A673 (cell line): ENCODE measurements around the gene HERC2. TPM values are rescaled to one million over a fixed set of nuclear protein-coding genes. Genes with fewer than 3 reads are reported as not detected.

Experiments used
- BruUV-seq: library from RNA; stranded (reverse); fragments of 400-500 nt; replicated peaks from 2 replicates; lab custom pipeline; 2021; lab: Mats Ljungman, UMichigan
- CTCF ChIA-PET: fragments of 300-600 bp; sonication (Branson Sonifier 250); formaldehyde crosslinking; loops from one replicate; lab custom pipeline; 2022; ENCODE audit warnings: antibody characterized with exemption; lab: Charles Lee
- POLR2A ChIA-PET: fragments of 300-600 bp; sonication (Branson Sonifier 250); formaldehyde crosslinking; loops from one replicate; lab custom pipeline; 2022; ENCODE audit warnings: antibody characterized with exemption; ENCODE audit not compliant: low non-redundant PET; lab: Charles Lee
- DNase-seq: peaks from one replicate; pipeline ENCODE4 v3.0.0-alpha.2; 2015; ENCODE audit warnings: low spot score
- H3K27ac ChIP-seq: fragments of 200-600 bp; sonication (generic); 2 replicates; pipeline ENCODE4 v1.5.1; 2016; ENCODE audit warnings: mixed run types, low read depth, mild to moderate bottlenecking, mixed read lengths, antibody characterized with exemption, low read length; ENCODE audit not compliant: poor library complexity, severe bottlenecking
- H3K27me3 ChIP-seq: fragments of 200-600 bp; sonication (generic); replicated peaks from 2 replicates; pipeline ENCODE4 v1.6.1; 2017; ENCODE audit warnings: mixed run types, low read depth, mild to moderate bottlenecking, mixed read lengths, antibody characterized with exemption, low read length; ENCODE audit not compliant: insufficient read depth, poor library complexity
- H3K36me3 ChIP-seq: fragments of 200-600 bp; sonication (generic); 2 replicates; pipeline ENCODE4 v1.6.1; 2016; ENCODE audit warnings: mixed run types, mild to moderate bottlenecking, mixed read lengths, antibody characterized with exemption, low read length; ENCODE audit not compliant: insufficient read depth, poor library complexity, severe bottlenecking
- H3K4me1 ChIP-seq: fragments of 200-600 bp; sonication (generic); 2 replicates; pipeline ENCODE4 v1.6.1; 2017; ENCODE audit warnings: mixed run types, mild to moderate bottlenecking, mixed read lengths, antibody characterized with exemption, low read length; ENCODE audit not compliant: insufficient read depth, poor library complexity, severe bottlenecking
- H3K4me3 ChIP-seq: fragments of 200-600 bp; sonication (generic); 2 replicates; pipeline ENCODE4 v1.5.1; 2016; ENCODE audit warnings: low read depth, mixed run types, mild to moderate bottlenecking, mixed read lengths, low read length; ENCODE audit not compliant: poor library complexity, severe bottlenecking
- H3K9me3 ChIP-seq: fragments of 200-600 bp; sonication (generic); 2 replicates; pipeline ENCODE4 v1.6.1; 2016; ENCODE audit warnings: mixed run types, low read depth, mild to moderate bottlenecking, mixed read lengths, antibody characterized with exemption, low read length; ENCODE audit not compliant: poor library complexity, severe bottlenecking
- EZH2 ChIP-seq: fragments of 200-600 bp; sonication (generic); IDR thresholded peaks from 2 replicates; pipeline ENCODE4 v1.6.1; 2017; ENCODE audit warnings: borderline replicate concordance, low read depth, mild to moderate bottlenecking, mixed read lengths, antibody characterized with exemption, low read length; ENCODE audit not compliant: poor library complexity, severe bottlenecking
- intact Hi-C: fragments of 100-400 bp; cut with micrococcal nuclease; formaldehyde crosslinking; loops from one replicate; pipeline ENCODE4 v1.10.0; 2022; ENCODE audit not compliant: unreplicated experiment
- total RNA-seq: library from RNA; stranded (reverse); gene quantifications from 2 replicates; pipeline ENCODE4 v1.2.3, GENCODE V29; 2021
- TF ChIP-seq, protein P1 (sequence below): fragments of 300-800, 200-600 bp; sonication (generic); conservative IDR thresholded peaks from 2 replicates; pipeline ENCODE4 v1.5.1; 2017; ENCODE audit warnings: low read depth, mild to moderate bottlenecking, antibody characterized with exemption, low read length, moderate library complexity, mixed read lengths

HERC2 gene
- total RNA-seq, 1 experiment from 2014 or later: 86.1 TPM

DNA sequence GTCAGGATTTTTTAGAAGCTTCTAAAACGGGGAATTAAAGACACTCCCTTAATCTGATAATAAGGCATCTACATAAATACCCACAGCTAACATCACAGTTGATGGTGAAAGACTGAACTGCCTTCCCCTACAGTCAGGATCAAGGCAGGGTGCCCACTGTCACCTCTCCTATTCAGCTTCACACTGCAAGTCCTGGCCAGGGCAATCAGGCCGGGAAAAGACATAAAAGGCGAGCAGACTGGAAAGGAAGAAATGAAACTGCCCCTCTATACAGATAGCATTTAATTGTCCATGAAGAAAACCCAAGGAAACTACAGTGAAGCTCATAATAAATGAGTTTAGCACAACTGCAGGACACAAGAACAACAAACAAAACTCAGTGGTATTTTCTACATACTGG, 61.7 kb downstream of the HERC2 start:
- intact Hi-C loops: no loop called here
- Histone ChIP-seq H3K36me3 (peaks cover 22% of the 10 kb centered on the region), H3K4me3 (no peak overlapping the region), H3K4me1 (no peaks in the 10 kb centered on the region), H3K27ac (no peak overlapping the region), H3K9me3 (no peaks in the 10 kb centered on the region), H3K27me3 (no peaks in the 10 kb centered on the region)
- ChIA-PET POLR2A (no interaction called here), CTCF (no interaction called here)
- no peak for DNase-seq
- BruUV-seq: no TSS peak
- TF ChIP-seq EZH2: no peak
- TF ChIP-seq, protein P1, sequence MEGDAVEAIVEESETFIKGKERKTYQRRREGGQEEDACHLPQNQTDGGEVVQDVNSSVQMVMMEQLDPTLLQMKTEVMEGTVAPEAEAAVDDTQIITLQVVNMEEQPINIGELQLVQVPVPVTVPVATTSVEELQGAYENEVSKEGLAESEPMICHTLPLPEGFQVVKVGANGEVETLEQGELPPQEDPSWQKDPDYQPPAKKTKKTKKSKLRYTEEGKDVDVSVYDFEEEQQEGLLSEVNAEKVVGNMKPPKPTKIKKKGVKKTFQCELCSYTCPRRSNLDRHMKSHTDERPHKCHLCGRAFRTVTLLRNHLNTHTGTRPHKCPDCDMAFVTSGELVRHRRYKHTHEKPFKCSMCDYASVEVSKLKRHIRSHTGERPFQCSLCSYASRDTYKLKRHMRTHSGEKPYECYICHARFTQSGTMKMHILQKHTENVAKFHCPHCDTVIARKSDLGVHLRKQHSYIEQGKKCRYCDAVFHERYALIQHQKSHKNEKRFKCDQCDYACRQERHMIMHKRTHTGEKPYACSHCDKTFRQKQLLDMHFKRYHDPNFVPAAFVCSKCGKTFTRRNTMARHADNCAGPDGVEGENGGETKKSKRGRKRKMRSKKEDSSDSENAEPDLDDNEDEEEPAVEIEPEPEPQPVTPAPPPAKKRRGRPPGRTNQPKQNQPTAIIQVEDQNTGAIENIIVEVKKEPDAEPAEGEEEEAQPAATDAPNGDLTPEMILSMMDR: no peak

DNA sequence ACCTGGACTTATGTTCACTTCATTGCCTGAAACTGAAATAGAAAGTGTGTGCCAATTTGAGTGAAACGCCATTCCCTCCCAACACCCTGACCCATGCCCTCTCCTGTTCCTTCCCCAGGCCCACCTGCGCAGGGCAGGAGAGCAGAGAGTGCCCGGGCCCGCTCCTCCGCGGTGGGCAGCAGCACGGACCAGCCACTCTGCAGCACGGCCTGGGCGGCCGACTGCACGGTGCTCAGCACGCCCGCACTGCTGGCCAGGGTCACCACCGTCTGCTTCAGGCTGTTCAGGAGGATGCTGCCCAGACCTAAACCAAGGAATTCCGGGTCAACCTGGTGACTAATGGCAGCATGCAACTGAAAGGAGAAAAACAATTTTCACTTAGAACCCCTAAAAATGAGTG, 66.0 kb downstream of the HERC2 start:
- ChIA-PET POLR2A (no interaction called here), CTCF (no interaction called here)
- TF ChIP-seq, protein P1: no peak
- no peak for TF ChIP-seq EZH2
- no peak for DNase-seq
- BruUV-seq: no TSS peak
- Histone ChIP-seq H3K9me3 (no peaks in the 10 kb centered on the region), H3K36me3 (peaks cover 37% of the 10 kb centered on the region), H3K27ac (no peak overlapping the region), H3K27me3 (no peaks in the 10 kb centered on the region), H3K4me1 (no peaks in the 10 kb centered on the region), H3K4me3 (no peak overlapping the region)
- intact Hi-C loops: no loop called here

DNA sequence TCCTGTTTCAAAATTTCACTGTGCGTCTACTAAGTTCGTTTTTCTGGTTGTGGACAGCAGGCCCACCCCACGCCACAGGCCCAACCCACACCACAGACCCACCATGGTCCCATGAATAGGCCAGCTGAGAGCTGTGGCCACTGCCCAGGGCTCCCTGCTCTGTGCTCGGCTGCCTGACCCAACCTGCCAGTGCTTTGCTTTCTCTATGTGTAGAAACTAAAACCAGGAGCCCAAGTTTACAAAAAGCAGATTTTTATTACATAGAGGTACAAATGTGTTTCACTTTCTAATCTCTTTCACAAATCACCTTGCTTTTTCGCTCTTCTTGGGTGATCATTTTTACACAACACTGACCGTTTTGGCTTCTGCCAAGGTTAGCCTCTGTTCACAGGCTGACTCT, 69.1 kb downstream of the HERC2 start:
- Histone ChIP-seq H3K9me3 (no peaks in the 10 kb centered on the region), H3K4me3 (no peak overlapping the region), H3K27ac (no peak overlapping the region), H3K27me3 (no peaks in the 10 kb centered on the region), H3K4me1 (no peaks in the 10 kb centered on the region), H3K36me3 (peaks cover 44% of the 10 kb centered on the region)
- BruUV-seq: no TSS peak
- intact Hi-C loops: no loop called here
- ChIA-PET CTCF (no interaction called here), POLR2A (no interaction called here)
- no peak for DNase-seq
- TF ChIP-seq EZH2: no peak

DNA sequence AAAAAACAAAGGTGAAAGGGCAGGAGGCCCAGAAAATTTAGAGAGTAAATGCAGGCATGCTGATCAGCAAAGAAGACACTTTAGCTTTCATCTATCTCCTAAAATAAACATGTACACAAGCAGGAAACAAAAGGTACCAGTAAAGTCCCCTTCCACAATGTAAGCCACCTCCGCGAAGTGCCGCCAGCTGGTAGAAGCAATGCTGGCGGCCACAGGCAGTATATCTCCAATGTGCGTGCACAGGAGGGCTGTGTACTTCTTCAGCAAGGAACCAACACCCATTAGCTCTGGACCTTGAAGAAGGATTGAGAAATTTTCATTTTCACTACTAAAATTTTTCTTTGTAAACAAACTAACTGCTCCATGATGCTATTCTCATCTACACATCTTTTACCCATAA, 75.4 kb downstream of the HERC2 start:
- DNase-seq: no peak
- Histone ChIP-seq H3K4me1 (no peaks in the 10 kb centered on the region), H3K27ac (no peak overlapping the region), H3K36me3 (peaks cover 27% of the 10 kb centered on the region), H3K9me3 (no peaks in the 10 kb centered on the region), H3K4me3 (no peak overlapping the region), H3K27me3 (no peaks in the 10 kb centered on the region)
- ChIA-PET POLR2A (no interaction called here), CTCF (no interaction called here)
- BruUV-seq: no TSS peak
- no peak for TF ChIP-seq EZH2
- TF ChIP-seq, protein P1: no peak
- intact Hi-C loops: loop anchor here (10.0 kb wide), 1 partner anchor 62 kb away; no protein-coding TSS in a partner anchor
